VCaP (cell line): ENCODE results near the gene ZNF541.

Experiments
- H3K27ac ChIP-seq: fragments of 450-650 bp; 2 replicates; pipeline ENCODE4 v1.5.1; 2017
- CTCF ChIP-seq: fragments of 450-650 bp; conservative IDR thresholded peaks from 2 replicates; pipeline ENCODE4 v1.5.1; 2017; ENCODE audit warnings: mild to moderate bottlenecking, moderate library complexity

Gene ZNF541

GRCh38 chr19:47573071-47574026, at the start of gene ZNF541:
TSS of gene ZNF541 (minus strand) at chr19:47573148. CDS start at chr19:47555856, 17,292 bp downstream.
- no peak for TF ChIP-seq CTCF
- H3K27ac ChIP-seq = peak within 1 kb of the TSS; percentile 11; the same call in 1 of the 2 replicates

DNA sequence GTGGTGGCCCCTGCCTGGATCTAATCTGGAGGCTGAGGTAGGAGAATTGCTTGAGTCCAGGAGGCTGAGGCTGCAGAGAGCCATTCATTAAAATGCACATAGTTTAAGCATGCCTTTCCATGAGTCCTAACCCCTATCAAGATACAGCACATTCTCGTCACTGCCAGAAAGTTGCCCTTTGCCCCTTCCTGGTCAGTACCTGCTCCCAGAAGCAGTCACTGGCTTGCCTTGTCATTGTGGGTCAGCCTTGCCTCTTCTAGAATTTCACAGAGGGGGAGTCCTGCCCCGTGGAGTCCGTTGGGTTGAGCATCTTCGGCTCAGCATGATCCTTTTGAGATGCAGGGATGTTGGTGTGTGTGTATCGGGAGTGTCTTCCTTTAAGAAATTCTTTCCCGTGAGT, 46.8 kb upstream of the ZNF541 start:
- TF ChIP-seq CTCF = no peak
- no peak overlapping the region for H3K27ac ChIP-seq

GRCh38 chr19:47618771-47619170, 45.8 kb upstream of the ZNF541 start:
- no peak for TF ChIP-seq CTCF
- H3K27ac ChIP-seq = peak overlapping the region; percentile 50

GRCh38 chr19:47615714-47616113, 42.8 kb upstream of the ZNF541 start:
- no peak for TF ChIP-seq CTCF
- no peak overlapping the region for H3K27ac ChIP-seq

DNA sequence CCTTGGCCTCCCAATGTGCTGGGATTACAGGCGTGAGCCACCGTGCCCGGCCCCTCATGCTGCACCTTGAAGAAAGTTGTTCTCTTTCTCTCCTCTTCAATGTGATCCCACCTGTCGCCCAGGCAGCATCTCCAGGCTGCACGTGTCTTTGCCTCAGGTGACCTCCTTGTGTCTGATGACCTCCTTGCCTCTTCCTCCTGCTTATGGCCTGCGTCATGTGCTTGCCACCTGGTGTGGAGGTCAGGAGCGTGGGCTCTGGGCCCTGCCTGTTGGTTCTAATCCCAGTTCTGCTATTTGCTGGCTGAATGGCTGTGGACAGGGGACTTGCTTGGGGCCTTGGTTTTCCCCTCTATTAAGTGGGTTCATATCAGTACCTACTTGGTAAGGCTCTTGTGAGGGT, 42.3 kb upstream of the ZNF541 start:
- H3K27ac ChIP-seq = no peak overlapping the region

GRCh38 chr19:47614559-47614958, 41.6 kb upstream of the ZNF541 start:
- no peak overlapping the region for H3K27ac ChIP-seq
- TF ChIP-seq CTCF = no peak

More for the DNA sequence above, 42.3 kb upstream of the ZNF541 start:
- TF ChIP-seq CTCF = no peak

DNA sequence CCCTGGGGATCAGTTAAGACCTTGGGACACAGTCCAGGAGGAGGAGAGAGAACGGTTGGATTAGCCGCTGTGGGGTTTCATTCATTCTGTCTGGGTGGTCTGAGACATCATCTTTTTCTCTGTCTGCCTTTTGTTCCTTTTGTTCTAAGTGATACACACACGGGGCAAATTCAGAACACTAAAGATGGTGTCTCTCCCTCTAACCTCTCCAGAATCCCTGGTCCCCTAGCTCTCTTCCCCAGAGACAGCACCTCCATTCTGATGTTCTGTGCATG, 41.0 kb upstream of the ZNF541 start:
- peak overlapping the region; percentile 27; the same call in 1 of the 2 replicates for H3K27ac ChIP-seq

More for the DNA sequence above, 41.0 kb upstream of the ZNF541 start:
- TF ChIP-seq CTCF = no peak
